SK-N-SH (cell line): ENCODE data around the gene ASCC3. TPM values are rescaled to one million over a fixed set of nuclear protein-coding genes. Genes with fewer than 3 reads are reported as not detected.
"Not testable (repeated sequence)": the region's sequence is repeated elsewhere in the genome, so short reads cannot be mapped to it uniquely, and the experiment has no call there.

Source experiments
- CTCF ChIA-PET: fragments of 300-600, 350-600 bp; formaldehyde crosslinking; extraction: SDS; loops from one replicate; lab custom pipeline; 2021; lab: Yijun Ruan, JAX
- POLR2A ChIA-PET: fragments of 350-600 bp; sonication (Branson Sonifier 250); formaldehyde crosslinking; extraction: SDS; loops from one replicate; lab custom pipeline; 2020; ENCODE audit warnings: antibody characterized with exemption, inconsistent platforms; lab: Yijun Ruan, JAX
- DNase-seq: peaks from one replicate; pipeline ENCODE4 v3.0.0; 2012
- H2AFZ ChIP-seq: fragments of 200-600 bp; sonication (generic); 2 replicates; pipeline ENCODE4 v1.8.1; 2016; ENCODE audit warnings: antibody characterized with exemption, mild to moderate bottlenecking, low read depth
- H3F3A ChIP-seq: fragments of 200-600 bp; sonication (generic); replicated peaks from 2 replicates; pipeline ENCODE3; 2016; ENCODE audit warnings: antibody characterized with exemption, mild to moderate bottlenecking; ENCODE audit not compliant: insufficient read depth
- H3K27ac ChIP-seq, 2 experiments: fragments of 200-500 bp in 1 of 2; fragments of 200-600 bp in 1 of 2; sonication (Bioruptor generic) in 1 of 2; sonication (generic), shearing (Covaris generic) in 1 of 2; 2 replicates each; pipeline versions ENCODE4 v1.5.1 to v1.6.1; 2014 to 2016; ENCODE audit warnings: low read depth in 2 of 2, inconsistent platforms in 1 of 2, low read length in 1 of 2, mild to moderate bottlenecking in 1 of 2, mixed read lengths in 1 of 2
- H3K27me3 ChIP-seq: fragments of 200-600 bp; sonication (generic), shearing (Covaris generic); 2 replicates; pipeline ENCODE4 v1.6.1; 2016; ENCODE audit warnings: mixed run types; ENCODE audit not compliant: insufficient read depth
- H3K36me3 ChIP-seq, 2 experiments: fragments of 200-500 bp in 1 of 2; fragments of 200-600 bp in 1 of 2; sonication (Bioruptor generic) in 1 of 2; sonication (generic) in 1 of 2; replicated peaks in 1 of 2; 2 replicates each; pipeline versions ENCODE3 to v1.5.1; 2014 to 2016; ENCODE audit warnings: low read length in 1 of 2, mild to moderate bottlenecking in 1 of 2; ENCODE audit not compliant: insufficient read depth in 2 of 2, control insufficient read depth in 1 of 2
- H3K4me1 ChIP-seq, 2 experiments: fragments of 200-500 bp in 1 of 2; fragments of 200-600 bp in 1 of 2; sonication (Bioruptor generic) in 1 of 2; sonication (generic), shearing (Covaris generic) in 1 of 2; 2 replicates each; pipeline versions ENCODE4 v1.5.1 to v1.6.1; 2014 to 2016; ENCODE audit warnings: low read depth in 1 of 2, low read length in 1 of 2, mixed run types in 1 of 2; ENCODE audit not compliant: insufficient read depth in 2 of 2, control insufficient read depth in 1 of 2
- H3K4me2 ChIP-seq: fragments of 200-600 bp; sonication (generic), shearing (Covaris generic); 2 replicates; pipeline ENCODE4 v1.6.1; 2017; ENCODE audit warnings: mixed run types
- H3K4me3 ChIP-seq, 2 experiments: fragments of 200-500 bp in 1 of 2; fragments of 200-600 bp in 1 of 2; sonication (Bioruptor generic) in 1 of 2; sonication (generic), shearing (Covaris generic) in 1 of 2; 2 replicates each; pipeline versions ENCODE4 v1.5.1 to v1.8.1; 2014 to 2016; ENCODE audit warnings: low read depth in 2 of 2, inconsistent platforms in 1 of 2, low read length in 1 of 2, mild to moderate bottlenecking in 1 of 2, mixed read lengths in 1 of 2, moderate library complexity in 1 of 2
- H3K79me2 ChIP-seq: fragments of 200-600 bp; sonication (generic); 2 replicates; pipeline ENCODE4 v1.8.1; 2017; ENCODE audit warnings: mild to moderate bottlenecking; ENCODE audit not compliant: insufficient read depth
- H3K9ac ChIP-seq: fragments of 200-600 bp; sonication (generic); 2 replicates; pipeline ENCODE4 v1.6.1; 2017; ENCODE audit warnings: mixed run types
- H3K9me2 ChIP-seq: fragments of 200-600 bp; sonication (generic); 2 replicates; pipeline ENCODE4 v1.6.1; 2017; ENCODE audit warnings: mixed run types
- H3K9me3 ChIP-seq: fragments of 200-600 bp; sonication (generic); 2 replicates; pipeline ENCODE4 v1.6.1; 2017; ENCODE audit warnings: mixed run types, mild to moderate bottlenecking, moderate library complexity
- H4K20me1 ChIP-seq: fragments of 200-600 bp; sonication (generic); 2 replicates; pipeline ENCODE4 v1.6.1; 2017; ENCODE audit warnings: mild to moderate bottlenecking, mixed run types; ENCODE audit not compliant: insufficient read depth
- EZH2phosphoT487 ChIP-seq: fragments of 200-600 bp; sonication (generic); IDR thresholded peaks from 2 replicates; pipeline ENCODE4 v1.6.1; 2017; ENCODE audit warnings: low read depth, mixed run types, mild to moderate bottlenecking, antibody characterized with exemption, moderate library complexity, borderline replicate concordance
- FOXJ3 ChIP-seq: sonication (generic); formaldehyde crosslinking; IDR thresholded peaks from 2 replicates; pipeline ENCODE4 v1.5.1; 2020; ENCODE audit warnings: mild to moderate bottlenecking, missing genetic modification reagents
- GATA2 ChIP-seq: sonication (generic); formaldehyde crosslinking; IDR thresholded peaks from 2 replicates; pipeline ENCODE4 v1.5.0; 2020; ENCODE audit warnings: mild to moderate bottlenecking, missing genetic modification reagents
- MXI1 ChIP-seq: IDR thresholded peaks from 2 replicates; pipeline ENCODE4 v1.6.1; 2012; ENCODE audit warnings: mild to moderate bottlenecking, low read depth, low read length, improper control_type of control experiment
- TEAD4 ChIP-seq: IDR thresholded peaks from 2 replicates; pipeline ENCODE4 v1.4.0; 2012; ENCODE audit warnings: mild to moderate bottlenecking, borderline replicate concordance; ENCODE audit not compliant: insufficient read depth
- WGBS: methylation state at CpG from one replicate; pipeline ENCODE4 v1.1.6; 2017; ENCODE audit warnings: low lambda C conversion rate; 5-methylcytosine and 5-hydroxymethylcytosine counted together
- polyA plus RNA-seq, 3 experiments: library from polyadenylated mRNA; depleted of rRNA; stranded (reverse); fragments of >200 nt; gene quantifications; 2 replicates each; pipeline ENCODE4 v1.2.3, GENCODE V29; 2012
- TF ChIP-seq, protein P1 (sequence below): IDR thresholded peaks from 2 replicates; pipeline ENCODE4 v1.6.1; 2012; ENCODE audit warnings: mild to moderate bottlenecking, low read depth, low read length, moderate library complexity
- TF ChIP-seq, protein P2 (sequence below): IDR thresholded peaks from 2 replicates; pipeline ENCODE4; 2012

ASCC3 gene
- polyA plus RNA-seq, 1 of the 3 experiments (the other 2 are of a cell fraction): 17.9 TPM

DNA sequence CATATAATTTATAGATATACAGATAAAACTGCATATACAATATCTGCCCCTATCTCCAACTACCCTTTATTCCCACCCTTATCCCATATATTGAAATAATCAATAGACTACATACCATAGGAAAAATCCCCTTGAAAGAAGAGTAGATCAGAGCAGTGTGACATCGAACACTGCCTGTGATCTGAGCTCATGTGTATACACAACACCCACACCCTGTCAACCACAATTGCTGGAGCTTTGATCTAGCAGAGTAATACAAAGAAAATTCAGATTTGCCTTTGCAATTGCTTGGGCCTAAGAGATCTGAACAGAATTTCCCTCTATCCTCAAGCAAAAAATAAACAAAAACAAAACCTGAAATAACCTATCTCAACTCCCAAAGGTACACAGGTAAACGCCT lies 119.3 kb downstream of the ASCC3 start:
- H3K9me2 ChIP-seq: no peaks in the 10 kb centered on the region
- peaks cover 51 to 62% of the 10 kb centered on the region in 2 experiments for H3K36me3 ChIP-seq
- no peaks in the 10 kb centered on the region for H3K79me2 ChIP-seq
- H3K4me3 ChIP-seq: no peak overlapping the region
- no peak for TF ChIP-seq TEAD4
- TF ChIP-seq FOXJ3: no peak
- TF ChIP-seq GATA2: no peak
- TF ChIP-seq, protein P1, sequence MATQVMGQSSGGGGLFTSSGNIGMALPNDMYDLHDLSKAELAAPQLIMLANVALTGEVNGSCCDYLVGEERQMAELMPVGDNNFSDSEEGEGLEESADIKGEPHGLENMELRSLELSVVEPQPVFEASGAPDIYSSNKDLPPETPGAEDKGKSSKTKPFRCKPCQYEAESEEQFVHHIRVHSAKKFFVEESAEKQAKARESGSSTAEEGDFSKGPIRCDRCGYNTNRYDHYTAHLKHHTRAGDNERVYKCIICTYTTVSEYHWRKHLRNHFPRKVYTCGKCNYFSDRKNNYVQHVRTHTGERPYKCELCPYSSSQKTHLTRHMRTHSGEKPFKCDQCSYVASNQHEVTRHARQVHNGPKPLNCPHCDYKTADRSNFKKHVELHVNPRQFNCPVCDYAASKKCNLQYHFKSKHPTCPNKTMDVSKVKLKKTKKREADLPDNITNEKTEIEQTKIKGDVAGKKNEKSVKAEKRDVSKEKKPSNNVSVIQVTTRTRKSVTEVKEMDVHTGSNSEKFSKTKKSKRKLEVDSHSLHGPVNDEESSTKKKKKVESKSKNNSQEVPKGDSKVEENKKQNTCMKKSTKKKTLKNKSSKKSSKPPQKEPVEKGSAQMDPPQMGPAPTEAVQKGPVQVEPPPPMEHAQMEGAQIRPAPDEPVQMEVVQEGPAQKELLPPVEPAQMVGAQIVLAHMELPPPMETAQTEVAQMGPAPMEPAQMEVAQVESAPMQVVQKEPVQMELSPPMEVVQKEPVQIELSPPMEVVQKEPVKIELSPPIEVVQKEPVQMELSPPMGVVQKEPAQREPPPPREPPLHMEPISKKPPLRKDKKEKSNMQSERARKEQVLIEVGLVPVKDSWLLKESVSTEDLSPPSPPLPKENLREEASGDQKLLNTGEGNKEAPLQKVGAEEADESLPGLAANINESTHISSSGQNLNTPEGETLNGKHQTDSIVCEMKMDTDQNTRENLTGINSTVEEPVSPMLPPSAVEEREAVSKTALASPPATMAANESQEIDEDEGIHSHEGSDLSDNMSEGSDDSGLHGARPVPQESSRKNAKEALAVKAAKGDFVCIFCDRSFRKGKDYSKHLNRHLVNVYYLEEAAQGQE: no peak
- no peak for TF ChIP-seq MXI1
- TF ChIP-seq, protein P2, sequence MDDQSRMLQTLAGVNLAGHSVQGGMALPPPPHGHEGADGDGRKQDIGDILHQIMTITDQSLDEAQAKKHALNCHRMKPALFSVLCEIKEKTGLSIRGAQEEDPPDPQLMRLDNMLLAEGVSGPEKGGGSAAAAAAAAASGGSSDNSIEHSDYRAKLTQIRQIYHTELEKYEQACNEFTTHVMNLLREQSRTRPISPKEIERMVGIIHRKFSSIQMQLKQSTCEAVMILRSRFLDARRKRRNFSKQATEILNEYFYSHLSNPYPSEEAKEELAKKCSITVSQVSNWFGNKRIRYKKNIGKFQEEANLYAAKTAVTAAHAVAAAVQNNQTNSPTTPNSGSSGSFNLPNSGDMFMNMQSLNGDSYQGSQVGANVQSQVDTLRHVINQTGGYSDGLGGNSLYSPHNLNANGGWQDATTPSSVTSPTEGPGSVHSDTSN: no peak
- TF ChIP-seq EZH2phosphoT487: no peak
- H3K27me3 ChIP-seq: no peaks in the 10 kb centered on the region
- CTCF ChIA-PET: interaction anchor here (2.4 kb wide), 1 partner anchor 42 kb away, joined by 6 read pairs; no protein-coding TSS in a partner anchor
- no peak overlapping the region for H2AFZ ChIP-seq
- no peaks in the 10 kb centered on the region for H3K9me3 ChIP-seq
- peaks cover 4% of the 10 kb centered on the region for H3F3A ChIP-seq
- DNase-seq: no peak
- POLR2A ChIA-PET: no interaction called here
- H3K9ac ChIP-seq: no peak overlapping the region
- no peaks in the 10 kb centered on the region for H4K20me1 ChIP-seq
- WGBS: 94% methylated on average over 2 of the region's 2 CpGs
- no peak overlapping the region for H3K4me2 ChIP-seq
- H3K27ac ChIP-seq: no peak overlapping the region
- H3K4me1 ChIP-seq: no peaks in the 10 kb centered on the region

DNA sequence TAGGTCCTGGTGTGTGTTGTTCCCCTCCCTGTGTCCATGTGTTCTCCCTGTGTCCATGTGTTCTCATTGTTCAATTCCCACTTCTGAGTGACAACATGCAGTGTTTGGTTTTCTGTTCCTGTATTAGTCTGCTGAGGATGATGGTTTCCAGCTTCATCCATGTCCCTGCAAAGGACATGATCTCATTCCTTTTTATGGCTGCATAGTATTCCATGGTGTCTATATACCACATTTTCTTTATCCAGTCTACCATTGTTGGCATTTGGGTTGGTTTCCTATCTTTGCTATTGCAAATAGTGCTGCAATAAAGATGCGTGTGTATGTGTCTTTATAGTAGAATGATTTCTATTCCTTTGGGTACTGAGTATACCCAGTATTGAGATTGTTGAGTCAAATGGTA lies 122.7 kb downstream of the ASCC3 start:
- H3F3A ChIP-seq, H3K79me2 ChIP-seq, H3K4me1 ChIP-seq, H3K4me2 ChIP-seq, H3K27ac ChIP-seq, H3K9ac ChIP-seq, POLR2A ChIA-PET, H4K20me1 ChIP-seq, H3K9me3 ChIP-seq, H3K4me3 ChIP-seq, H3K9me2 ChIP-seq, DNase-seq, H2AFZ ChIP-seq, H3K27me3 ChIP-seq, CTCF ChIA-PET: not testable (repeated sequence)
- H3K36me3 ChIP-seq: peaks cover 18 to 60% of the 10 kb centered on the region in 2 experiments
- 100% methylated on average over 1 of the region's 1 CpG for WGBS
